HCT116 (cell line): ENCODE data around the gene HEXA. TPM values are rescaled to one million over a fixed set of nuclear protein-coding genes. Genes with fewer than 3 reads are reported as not detected.

Experiments used
- ATAC-seq: fragments of 200-7000 bp; cut with Tn5 transposase; 2 replicates; pipeline ENCODE4 v1.9.1; 2020; ENCODE audit warnings: mild to moderate bottlenecking, moderate library complexity
- BruUV-seq: library from RNA; stranded (reverse); fragments of 400-500 nt; replicated peaks from 2 replicates; lab custom pipeline; 2021; lab: Mats Ljungman, UMichigan
- CTCF ChIA-PET: fragments of 300-600 bp; sonication (Branson Sonifier 250); formaldehyde crosslinking; loops from one replicate; lab custom pipeline; 2021; ENCODE audit warnings: antibody characterized with exemption; lab: Charles Lee
- POLR2A ChIA-PET: fragments of 300-600, 350-600 bp; sonication (Branson Sonifier 250); formaldehyde crosslinking; loops from one replicate; lab custom pipeline; 2021; ENCODE audit warnings: antibody characterized with exemption; lab: Charles Lee
- RAD21 ChIA-PET, 2 experiments: fragments of 300-600 bp; sonication (Branson Sonifier 250); formaldehyde crosslinking; loops; one replicate each; lab custom pipeline; 2023; ENCODE audit warnings: low total read pairs in 2 of 2; ENCODE audit not compliant: uncharacterized antibody in 2 of 2, unreplicated experiment in 2 of 2, low non-redundant PET in 1 of 2; lab: Charles Lee
- DNase-seq: peaks from one replicate; pipeline ENCODE4 v3.0.0-alpha.2; 2010; ENCODE audit warnings: low read depth, low spot score
- H2AFZ ChIP-seq: fragments of 200-600 bp; shearing (Covaris generic), sonication (generic); 2 replicates; pipeline ENCODE4 v1.6.1; 2017; ENCODE audit warnings: low read depth, mixed run types, mixed read lengths, antibody characterized with exemption, low read length; ENCODE audit not compliant: poor library complexity, severe bottlenecking
- H3K27ac ChIP-seq: 2 replicates; pipeline ENCODE4 v1.5.1; 2012; ENCODE audit warnings: low read depth, low read length
- H3K27me3 ChIP-seq: fragments of 200-600 bp; sonication (generic); 2 replicates; pipeline ENCODE4 v1.6.1; 2016; ENCODE audit warnings: mixed run types, low read length, mixed read lengths; ENCODE audit not compliant: insufficient read depth
- H3K36me3 ChIP-seq, 2 experiments: fragments of 200-500 bp in 1 of 2; fragments of 200-600 bp in 1 of 2; sonication (Bioruptor generic) in 1 of 2; sonication (generic) in 1 of 2; 2 replicates each; pipeline versions ENCODE4 v1.5.1 to v1.6.1; 2014 to 2016; ENCODE audit warnings: low read length in 2 of 2, inconsistent platforms in 1 of 2, mixed read lengths in 1 of 2, mixed run types in 1 of 2; ENCODE audit not compliant: insufficient read depth in 2 of 2, control insufficient read depth in 1 of 2
- H3K4me1 ChIP-seq, 2 experiments: fragments of 200-600 bp in 1 of 2; sonication (generic) in 1 of 2; 2 replicates each; pipeline versions ENCODE4 v1.5.1 to v1.6.1; 2012 to 2017; ENCODE audit warnings: low read length in 2 of 2, inconsistent platforms in 1 of 2, mild to moderate bottlenecking in 1 of 2, mixed read lengths in 1 of 2, mixed run types in 1 of 2, moderate library complexity in 1 of 2; ENCODE audit not compliant: insufficient read depth in 2 of 2, control insufficient read depth in 1 of 2
- H3K4me2 ChIP-seq: fragments of 200-600 bp; sonication (generic); 2 replicates; pipeline ENCODE4 v1.6.1; 2017; ENCODE audit warnings: mixed run types, low read length, mixed read lengths
- H3K4me3 ChIP-seq, 2 experiments: fragments of 200-600 bp in 1 of 2; sonication (generic) in 1 of 2; replicated peaks in 1 of 2; 2 replicates each; pipeline ENCODE4 v1.5.1; 2011 to 2016; ENCODE audit warnings: low read length in 2 of 2, control low read depth in 1 of 2, low read depth in 1 of 2, mild to moderate bottlenecking in 1 of 2, mixed read lengths in 1 of 2, mixed run types in 1 of 2
- H3K79me2 ChIP-seq: fragments of 200-600 bp; sonication (generic); 2 replicates; pipeline ENCODE4 v1.6.1; 2017; ENCODE audit warnings: mild to moderate bottlenecking, mixed run types, low read length, moderate library complexity, mixed read lengths; ENCODE audit not compliant: insufficient read depth
- H3K9ac ChIP-seq: fragments of 200-600 bp; sonication (generic); 2 replicates; pipeline ENCODE4 v1.6.1; 2016; ENCODE audit warnings: low read length, mixed read lengths
- H3K9me2 ChIP-seq: fragments of 200-600 bp; sonication (generic), shearing (Covaris generic); 2 replicates; pipeline ENCODE4 v1.6.1; 2017; ENCODE audit warnings: mixed run types, mild to moderate bottlenecking, moderate library complexity; ENCODE audit not compliant: insufficient read depth
- H3K9me3 ChIP-seq, 2 experiments: fragments of 200-500 bp in 1 of 2; fragments of 200-600 bp in 1 of 2; sonication (Bioruptor generic) in 1 of 2; sonication (generic) in 1 of 2; 2 replicates each; pipeline ENCODE4 v1.6.1; 2014 to 2017; ENCODE audit warnings: low read length in 2 of 2, mixed read lengths in 2 of 2, inconsistent platforms in 1 of 2, low read depth in 1 of 2, mild to moderate bottlenecking in 1 of 2, mixed run types in 1 of 2, moderate library complexity in 1 of 2; ENCODE audit not compliant: control insufficient read depth in 1 of 2, insufficient read depth in 1 of 2
- H4K20me1 ChIP-seq: fragments of 200-600 bp; sonication (generic), shearing (Covaris generic); 2 replicates; pipeline ENCODE4 v1.6.1; 2017; ENCODE audit warnings: mixed run types, mild to moderate bottlenecking, moderate library complexity; ENCODE audit not compliant: insufficient read depth
- ATF3 ChIP-seq: IDR thresholded peaks from 2 replicates; pipeline ENCODE4 v1.6.1; 2012
- CBX3 ChIP-seq: IDR thresholded peaks from 2 replicates; pipeline ENCODE4 v1.6.1; 2012; ENCODE audit warnings: low read depth
- CEBPB ChIP-seq: IDR thresholded peaks from 2 replicates; pipeline ENCODE4 v1.6.1; 2012; ENCODE audit warnings: low read depth
- CTCF ChIP-seq, 3 experiments: fragments of 200-600 bp in 1 of 3; sonication (generic) in 1 of 3; IDR thresholded peaks in 2 of 3; conservative IDR thresholded peaks in 1 of 3; 2 replicates each; pipeline ENCODE4 v1.5.1; 2012 to 2017; ENCODE audit warnings: low read depth in 2 of 3, low read length in 2 of 3, antibody characterized with exemption in 1 of 3, borderline replicate concordance in 1 of 3, control low read depth in 1 of 3, mild to moderate bottlenecking in 1 of 3, mixed read lengths in 1 of 3, mixed run types in 1 of 3, moderate library complexity in 1 of 3; ENCODE audit not compliant: insufficient read depth in 1 of 3
- EGR1 ChIP-seq: IDR thresholded peaks from 2 replicates; pipeline ENCODE4 v1.6.1; 2012; ENCODE audit warnings: low read depth
- ELF1 ChIP-seq: IDR thresholded peaks from 2 replicates; pipeline ENCODE4 v1.6.1; 2012; ENCODE audit warnings: low read depth, borderline replicate concordance
- EZH2 ChIP-seq: fragments of 200-600 bp; sonication (generic); IDR thresholded peaks from 2 replicates; pipeline ENCODE4 v1.6.1; 2017; ENCODE audit warnings: antibody characterized with exemption, mixed run types
- FOSL1 ChIP-seq: IDR thresholded peaks from 2 replicates; pipeline ENCODE4 v1.6.1; 2012; ENCODE audit warnings: low read depth
- JUND ChIP-seq: IDR thresholded peaks from 2 replicates; pipeline ENCODE4 v1.6.1; 2012
- MAX ChIP-seq: IDR thresholded peaks from 2 replicates; pipeline ENCODE4 v1.6.1; 2012
- POLR2A ChIP-seq: IDR thresholded peaks from 2 replicates; pipeline ENCODE4 v1.7.0; 2011; ENCODE audit warnings: borderline replicate concordance; ENCODE audit not compliant: insufficient read depth, insufficient read length; ENCODE audit errors: extremely low read depth
- POLR2AphosphoS5 ChIP-seq: IDR thresholded peaks from 2 replicates; pipeline ENCODE4 v1.6.1; 2011; ENCODE audit warnings: mild to moderate bottlenecking, low read depth, low read length, moderate library complexity
- RAD21 ChIP-seq: IDR thresholded peaks from 2 replicates; pipeline ENCODE4 v1.6.1; 2012; ENCODE audit warnings: low read depth, mild to moderate bottlenecking
- REST ChIP-seq: IDR thresholded peaks from 2 replicates; pipeline ENCODE4 v1.6.1; 2012; ENCODE audit warnings: low read depth
- SIN3A ChIP-seq: IDR thresholded peaks from 2 replicates; pipeline ENCODE4 v1.6.1; 2012; ENCODE audit warnings: low read depth
- SRF ChIP-seq: IDR thresholded peaks from 2 replicates; pipeline ENCODE4 v1.6.1; 2012; ENCODE audit warnings: low read depth
- TCF7L2 ChIP-seq: IDR thresholded peaks from 2 replicates; pipeline ENCODE4 v1.7.0; 2011; ENCODE audit warnings: borderline replicate concordance, inconsistent platforms; ENCODE audit not compliant: insufficient read depth, insufficient read length; ENCODE audit errors: extremely low read depth
- YY1 ChIP-seq: IDR thresholded peaks from 2 replicates; pipeline ENCODE4 v1.6.1; 2011; ENCODE audit warnings: low read length, low read depth, moderate library complexity, mild to moderate bottlenecking; ENCODE audit not compliant: insufficient replicate concordance; ENCODE audit errors: extremely low read depth
- ZBTB33 ChIP-seq: IDR thresholded peaks from 2 replicates; pipeline ENCODE4 v1.6.1; 2011; ENCODE audit warnings: mild to moderate bottlenecking, low read length, moderate library complexity; ENCODE audit not compliant: insufficient replicate concordance; ENCODE audit errors: extremely low read depth
- ZNF274 ChIP-seq: fragments of 200-500 bp; sonication (Bioruptor generic); IDR thresholded peaks from 2 replicates; pipeline ENCODE4 v1.6.1; 2014; ENCODE audit warnings: mild to moderate bottlenecking, low read depth, low read length, inconsistent platforms
- intact Hi-C: fragments of 100-400 bp; cut with micrococcal nuclease; formaldehyde crosslinking; loops from 2 replicates; pipeline ENCODE4 v1.10.0; 2022
- total RNA-seq: library from RNA; stranded (reverse); gene quantifications from one replicate; pipeline ENCODE4 v1.2.1, GENCODE V29; 2021; ENCODE audit not compliant: unreplicated experiment

HEXA gene
- total RNA-seq, 1 experiment from 2014 or later: 57.1 TPM

GRCh38 chr15:72368899-72369298 is 6.9 kb downstream of the HEXA start:
- Histone ChIP-seq H3K4me2 (no peak overlapping the region), H3K79me2 (peaks cover 37% of the 10 kb centered on the region), H3K36me3 (no peaks in the 10 kb centered on the region; a peak in 1 of 4 replicates), H3K27ac (no peak overlapping the region), H3K27me3 (no peaks in the 10 kb centered on the region), H3K4me3 (no peak overlapping the region), H3K9ac (no peak overlapping the region), H3K9me2 (no peaks in the 10 kb centered on the region), H2AFZ (no peak overlapping the region), H4K20me1 (no peaks in the 10 kb centered on the region), H3K4me1 (no peaks in the 10 kb centered on the region), H3K9me3 (no peaks in the 10 kb centered on the region)
- DNase-seq: no peak
- intact Hi-C loops: no loop called here
- no peak for ATAC-seq
- RAD21 ChIA-PET: no interaction called here
- POLR2A ChIA-PET: no interaction called here
- TF ChIP-seq ZNF274 (no peak), REST (no peak), YY1 (no peak), RAD21 (no peak), SRF (no peak), TCF7L2 (no peak), CBX3 (no peak), EZH2 (no peak), POLR2A (no peak), CTCF (IDR thresholded peaks at IDR 0.05 in 2 of 3, conservative IDR thresholded peaks at IDR 0.05 in 1 of 3; ENCODE audit: borderline replicate concordance in 1 of 3, insufficient read depth in 1 of 3, low read depth in 2 of 3, low read length in 2 of 3) (no peak), JUND (no peak), ATF3 (no peak), FOSL1 (no peak), MAX (no peak), ELF1 (no peak), ZBTB33 (no peak), CEBPB (no peak), POLR2AphosphoS5 (no peak), EGR1 (no peak), SIN3A (no peak)
- CTCF ChIA-PET: no interaction called here
- no TSS peak for BruUV-seq
